Measurements from ENCODE around the gene UIMC1.

GRCh38 chr5:176902911-176903664, 103.5 kb downstream of the UIMC1 start:
- TF ChIP-seq CTCF (IDR thresholded peaks at IDR 0.05; ENCODE audit: insufficient read depth, low read length, poor library complexity, severe bottlenecking) (no peak), EZH2phosphoT487 (conservative IDR thresholded peaks at IDR 0.05; ENCODE audit: low read length) (no peak)

Data from SU-DHL-6 (cell line).